AML-193 (cell line): ENCODE measurements around the gene JMJD8.

Source experiments
- DNase-seq, 2 experiments: peaks; one replicate each; lab custom pipeline; 2025; lab: John Stamatoyannopoulos, UW

The JMJD8 gene

GRCh38 chr16:684071-684794, at the start of gene JMJD8:
TSS of gene JMJD8 (minus strand) at chr16:684334. CDS start at chr16:684319, 15 bp downstream.
- DNase-seq, result peak; percentile 72 to 87

GRCh38 chr16:733382-734207, 49.5 kb upstream of the JMJD8 start:
- DNase-seq, result peak; percentile 4 to 12

- DNase-seq, result no peak
Observed at GRCh38 chr16:732936-733335, 48.8 kb upstream of the JMJD8 start.

GRCh38 chr16:732332-732731, 48.2 kb upstream of the JMJD8 start:
- no peak for DNase-seq

GRCh38 chr16:730666-731509, 46.8 kb upstream of the JMJD8 start:
- no peak for DNase-seq

GRCh38 chr16:729768-730665, 45.9 kb upstream of the JMJD8 start:
- DNase-seq, result no peak

GRCh38 chr16:728890-729744, 45.0 kb upstream of the JMJD8 start:
- DNase-seq, result no peak

GRCh38 chr16:728131-728889, 44.2 kb upstream of the JMJD8 start:
- peak; percentile 62 to 65 for DNase-seq

GRCh38 chr16:727291-727977, 43.3 kb upstream of the JMJD8 start:
- peak; percentile 10 to 22 for DNase-seq

- peak; percentile 38 to 39 for DNase-seq
Observed at GRCh38 chr16:726438-727290, 42.5 kb upstream of the JMJD8 start, which contains the start of the genes CCDC78 and HAGHL. TSS of gene CCDC78 (minus strand) at chr16:726443. CDS start at chr16:726367, 76 bp downstream. TSS of gene HAGHL (plus strand) at chr16:727106. CDS start at chr16:727510, 404 bp downstream.

- no peak for DNase-seq
Observed at GRCh38 chr16:726188-726437, 42.0 kb upstream of the JMJD8 start.

- no peak for DNase-seq
Observed at GRCh38 chr16:725463-726187, 41.5 kb upstream of the JMJD8 start.

GRCh38 chr16:725041-725376, 40.9 kb upstream of the JMJD8 start:
- no peak for DNase-seq

GRCh38 chr16:724188-725040, 40.3 kb upstream of the JMJD8 start:
- no peak for DNase-seq

- no peak for DNase-seq
Observed at GRCh38 chr16:723695-724094, 39.6 kb upstream of the JMJD8 start.

- no peak for DNase-seq
Observed at GRCh38 chr16:722835-723633, 38.9 kb upstream of the JMJD8 start.
